Measurements from ENCODE around the gene DNAJC8.

DNAJC8 gene

DNA sequence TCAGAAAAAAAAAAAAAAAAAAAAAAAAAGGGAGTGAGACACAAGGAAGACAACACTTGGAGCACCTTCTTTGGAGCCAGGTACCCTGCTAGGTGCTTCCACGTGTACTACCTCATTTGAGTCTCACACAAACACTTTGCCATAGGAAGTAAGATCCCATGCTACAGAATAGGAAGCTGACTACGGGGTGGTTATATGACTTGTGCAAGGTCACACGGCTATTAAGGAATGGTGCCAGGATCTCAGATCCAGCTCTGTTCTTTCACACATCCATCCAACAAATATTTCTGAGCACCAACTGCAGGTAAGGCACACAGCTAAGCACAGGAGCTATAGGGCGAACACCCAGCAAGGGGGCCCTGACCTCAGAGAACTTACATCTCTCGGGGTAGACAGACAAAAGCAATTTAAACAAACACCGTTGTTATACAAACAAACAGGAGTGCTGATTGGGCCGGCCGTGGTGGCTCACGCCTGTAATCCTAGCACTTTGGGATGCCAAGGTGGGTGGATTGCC, 78.7 kb downstream of the DNAJC8 start:
- TF ChIP-seq, protein P1, sequence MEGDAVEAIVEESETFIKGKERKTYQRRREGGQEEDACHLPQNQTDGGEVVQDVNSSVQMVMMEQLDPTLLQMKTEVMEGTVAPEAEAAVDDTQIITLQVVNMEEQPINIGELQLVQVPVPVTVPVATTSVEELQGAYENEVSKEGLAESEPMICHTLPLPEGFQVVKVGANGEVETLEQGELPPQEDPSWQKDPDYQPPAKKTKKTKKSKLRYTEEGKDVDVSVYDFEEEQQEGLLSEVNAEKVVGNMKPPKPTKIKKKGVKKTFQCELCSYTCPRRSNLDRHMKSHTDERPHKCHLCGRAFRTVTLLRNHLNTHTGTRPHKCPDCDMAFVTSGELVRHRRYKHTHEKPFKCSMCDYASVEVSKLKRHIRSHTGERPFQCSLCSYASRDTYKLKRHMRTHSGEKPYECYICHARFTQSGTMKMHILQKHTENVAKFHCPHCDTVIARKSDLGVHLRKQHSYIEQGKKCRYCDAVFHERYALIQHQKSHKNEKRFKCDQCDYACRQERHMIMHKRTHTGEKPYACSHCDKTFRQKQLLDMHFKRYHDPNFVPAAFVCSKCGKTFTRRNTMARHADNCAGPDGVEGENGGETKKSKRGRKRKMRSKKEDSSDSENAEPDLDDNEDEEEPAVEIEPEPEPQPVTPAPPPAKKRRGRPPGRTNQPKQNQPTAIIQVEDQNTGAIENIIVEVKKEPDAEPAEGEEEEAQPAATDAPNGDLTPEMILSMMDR (IDR thresholded peaks at IDR 0.05; ENCODE audit: low read depth, low read length): no peak
- H3K4me3 ChIP-seq (ENCODE audit: low read depth, low read length): no peak overlapping the region
- DNase-seq (ENCODE audit: low read depth, low spot score): no peak
- in situ Hi-C loops (cut with HindIII; ENCODE audit: low sequenced_read_pairs): no loop called here
